8988T (cell line): ENCODE results near the gene ZNF286A.
A peak's percentile ranks its signal among the peaks of the same experiment; 100 is the strongest.
"Not testable (repeated sequence)": the region's sequence is repeated elsewhere in the genome, so short reads cannot be mapped to it uniquely, and the experiment has no call there.

ENCODE experiments used
- DNase-seq: peaks from one replicate; pipeline ENCODE4 v3.0.0; 2011

ZNF286A gene

GRCh38 chr17:15704239-15704638, 4.7 kb downstream of the ZNF286A start:
- DNase-seq: not testable (repeated sequence)

- DNase-seq: not testable (repeated sequence)
Measured at GRCh38 chr17:15704813-15705212, 5.3 kb downstream of the ZNF286A start.

DNA sequence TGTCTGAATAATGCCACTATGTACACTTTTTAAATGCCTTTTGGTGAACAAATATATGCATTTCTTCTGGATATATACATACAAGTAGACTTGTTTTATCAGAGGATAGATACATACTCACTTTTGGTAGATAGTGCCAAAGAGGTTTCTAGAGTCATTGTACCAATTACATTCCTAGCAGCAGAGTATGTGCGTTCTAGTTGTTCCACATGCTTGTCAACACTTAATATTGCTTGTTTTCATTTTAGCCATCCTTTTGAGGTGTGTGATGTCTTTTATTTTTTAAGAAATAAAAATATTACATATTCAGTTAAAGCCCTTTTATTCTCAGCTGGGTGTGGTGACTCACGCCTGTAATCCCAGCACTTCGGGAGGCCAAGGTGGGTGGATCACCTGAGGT, 9.3 kb downstream of the ZNF286A start:
- not testable (repeated sequence) for DNase-seq

- DNase-seq: not testable (repeated sequence)
Measured at GRCh38 chr17:15716601-15717563, 17.3 kb downstream of the ZNF286A start.

DNA sequence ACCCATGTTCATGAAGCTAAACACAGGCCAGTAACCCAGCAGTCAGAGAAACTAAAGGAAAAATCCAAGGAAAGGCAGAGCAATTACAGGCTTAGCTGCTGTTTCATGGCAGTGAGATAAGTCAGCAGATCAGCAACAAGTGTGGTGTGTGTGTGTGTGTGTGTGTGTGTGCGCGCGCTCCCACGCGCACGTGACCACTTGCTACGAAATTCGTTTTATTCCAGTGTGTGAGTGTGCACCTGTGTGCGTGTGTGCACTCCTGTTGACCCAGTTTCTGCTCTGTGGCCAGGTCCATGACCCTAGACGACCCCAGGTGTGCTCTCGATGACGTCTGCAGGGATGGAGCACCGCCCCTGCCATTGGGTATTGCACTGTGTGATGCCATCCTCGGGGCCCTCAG, 31.0 kb downstream of the ZNF286A start:
- DNase-seq: not testable (repeated sequence)

DNA sequence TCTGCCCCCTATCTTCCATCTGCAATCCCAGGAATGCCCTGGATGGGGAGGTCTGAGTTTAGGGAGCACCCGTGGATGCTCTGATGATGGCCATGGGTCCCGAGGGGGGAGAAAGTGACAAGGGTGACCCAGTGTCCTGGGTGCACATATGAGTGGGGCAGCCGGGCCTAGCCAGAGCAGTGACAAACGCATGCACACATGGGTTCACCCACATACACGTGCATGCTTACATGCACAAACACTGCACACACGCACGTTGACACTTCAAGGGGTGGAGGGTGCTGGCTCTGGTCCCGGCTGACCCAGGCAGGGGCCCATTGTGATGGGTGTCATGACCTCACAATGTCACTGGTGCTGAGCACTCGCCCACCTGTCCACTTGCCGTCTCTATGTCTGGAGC, 32.3 kb downstream of the ZNF286A start, which contains the start of gene TBC1D26:
Gene TBC1D26, plus strand, starts transcription at position 384 of the 400 bp plus-strand sequence. CDS start 3,066 bp downstream, outside the sequence.
- DNase-seq: not testable (repeated sequence)

- DNase-seq: not testable (repeated sequence)
Measured at GRCh38 chr17:15733174-15733789, 33.7 kb downstream of the ZNF286A start.

DNA sequence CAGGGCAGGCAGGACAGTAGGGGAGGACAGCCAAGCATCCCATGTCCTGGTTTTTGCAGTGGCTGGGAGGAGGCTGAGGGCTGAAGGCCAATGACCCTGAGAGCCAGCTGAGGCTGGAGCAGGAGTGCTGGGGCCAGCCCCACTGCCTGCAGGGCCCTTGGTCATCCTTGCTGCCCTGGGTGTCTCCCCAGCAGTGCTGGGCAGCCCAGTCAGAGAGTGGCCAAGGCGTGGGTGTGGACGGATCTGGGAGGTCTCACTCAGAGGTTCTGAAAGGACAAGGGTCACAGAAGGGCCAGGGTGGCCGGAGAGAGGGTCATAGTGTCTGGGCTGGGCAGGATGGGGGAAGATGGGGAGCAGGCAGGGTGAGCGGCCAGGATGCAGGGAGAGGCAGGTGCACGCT, 37.0 kb downstream of the ZNF286A start:
- DNase-seq: not testable (repeated sequence)

- DNase-seq: no peak
Measured at GRCh38 chr17:15738066-15738465, 38.5 kb downstream of the ZNF286A start.

DNA sequence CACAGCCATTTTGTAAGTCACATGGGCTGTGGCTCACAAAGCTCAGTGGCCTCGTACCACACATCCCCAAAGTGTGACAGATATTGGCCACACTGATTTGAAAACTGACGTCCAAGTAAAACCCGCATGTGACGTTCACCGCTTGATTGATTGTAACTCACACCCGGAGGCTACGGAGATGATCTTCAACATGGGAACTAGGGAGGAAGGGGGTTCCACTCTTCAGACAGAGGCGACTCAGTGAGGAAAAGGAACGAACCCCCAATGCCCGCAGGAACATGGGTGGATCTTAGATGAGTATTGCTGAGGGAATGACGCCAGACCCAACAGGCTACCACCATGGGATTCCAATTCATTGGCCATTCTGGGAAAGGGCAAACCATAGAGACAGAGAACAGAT, 39.7 kb downstream of the ZNF286A start:
- not testable (repeated sequence) for DNase-seq

GRCh38 chr17:15740041-15740440, 40.5 kb downstream of the ZNF286A start:
- peak; percentile 24 for DNase-seq

GRCh38 chr17:15740570-15741120, 41.1 kb downstream of the ZNF286A start:
- DNase-seq: no peak

- no peak for DNase-seq
Measured at GRCh38 chr17:15741624-15742023, 42.1 kb downstream of the ZNF286A start.

GRCh38 chr17:15742051-15742795, 42.7 kb downstream of the ZNF286A start:
- DNase-seq: no peak

DNA sequence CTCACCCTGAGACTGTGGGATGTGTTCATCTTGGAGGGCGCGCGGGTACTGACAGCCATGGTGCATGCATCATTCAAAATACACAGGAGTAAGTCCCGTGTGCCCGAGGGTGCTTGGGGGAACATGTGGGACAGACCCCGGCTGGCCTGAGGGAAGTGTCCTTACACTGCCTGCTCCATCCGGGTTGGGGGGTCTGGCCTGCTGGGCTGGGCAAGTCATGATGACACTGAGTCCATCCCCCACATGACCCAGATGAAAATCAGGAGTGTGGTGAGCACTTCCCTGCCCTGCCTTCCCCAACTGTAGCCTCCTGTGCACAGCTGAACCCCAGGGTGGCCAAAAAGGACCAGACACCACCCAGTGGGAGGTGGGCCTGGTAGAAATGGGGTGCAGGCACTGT, 43.4 kb downstream of the ZNF286A start:
- no peak for DNase-seq

GRCh38 chr17:15744074-15744676, 44.6 kb downstream of the ZNF286A start:
- no peak for DNase-seq

DNA sequence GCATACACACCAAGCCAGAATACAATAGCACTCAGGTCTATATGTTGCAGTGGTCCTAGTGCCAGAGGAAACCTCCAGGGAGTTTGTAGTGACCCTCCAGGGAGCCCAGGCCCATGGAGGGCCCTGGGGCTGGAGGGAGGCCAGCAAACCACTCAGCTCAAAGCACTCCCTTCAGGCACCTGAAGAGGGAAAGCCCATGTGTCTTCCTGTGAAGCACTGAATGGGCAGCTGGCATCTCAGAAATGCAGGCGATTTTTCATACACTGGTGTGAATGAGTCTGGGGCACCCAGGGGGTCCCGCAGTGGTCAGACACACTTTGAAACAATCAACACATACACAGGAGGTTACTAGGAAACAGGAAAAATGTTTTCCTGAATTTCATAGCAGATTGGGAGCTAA, 45.3 kb downstream of the ZNF286A start:
- DNase-seq: peak; percentile 32

DNA sequence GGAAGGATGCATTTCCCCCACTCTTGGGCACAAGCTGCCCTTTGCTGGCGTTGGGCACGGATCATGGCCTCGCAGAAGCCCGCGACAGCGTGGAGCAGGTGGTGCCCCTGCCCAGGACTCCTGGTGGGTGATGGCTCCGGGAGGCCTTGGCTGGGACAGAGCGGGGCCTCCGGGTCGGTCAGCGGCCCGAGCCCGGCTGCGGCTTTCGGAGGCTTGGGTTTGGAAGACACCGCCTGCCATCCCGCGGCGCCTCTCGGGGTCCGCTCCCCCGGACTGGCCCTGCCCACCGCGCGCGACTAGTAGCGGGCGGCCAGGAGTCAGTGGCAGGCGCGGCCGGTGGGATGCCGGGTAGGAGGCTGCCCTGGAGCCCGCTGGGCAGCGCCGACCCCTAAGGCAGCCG, 49.9 kb downstream of the ZNF286A start:
- not testable (repeated sequence) for DNase-seq

GRCh38 chr17:15768865-15769533, 69.4 kb downstream of the ZNF286A start:
- DNase-seq: not testable (repeated sequence)
